ENCODE data around the gene ZNF235. TPM values are rescaled to one million over a fixed set of nuclear protein-coding genes. Genes with fewer than 3 reads are reported as not detected.

The ZNF235 gene
- total RNA-seq, 1 experiment from 2014 or later, result 1.0 TPM

- Histone ChIP-seq H3K36me3 (ENCODE audit: low read depth, low read length) (no peaks in the 10 kb centered on the region), H2AFZ (ENCODE audit: low read length) (0 out of 2 replicates have a peak overlapping the region, but pooled peaks have one; percentile 95), H3K4me2 (ENCODE audit: low read length) (peak overlapping the region; percentile 85), H3K4me1 (ENCODE audit: insufficient read depth, low read length) (peaks cover 12% of the 10 kb centered on the region; the same call in 1 of the 2 replicates), H3K27me3 (ENCODE audit: low read length) (no peaks in the 10 kb centered on the region), H3K4me3 (ENCODE audit: low read length) (no peak overlapping the region), H3K79me2 (ENCODE audit: low read length) (no peaks in the 10 kb centered on the region), H3K9ac (ENCODE audit: low read length) (no peak overlapping the region), H3K9me2 (replicated peaks; ENCODE audit: low read length) (no peaks in the 10 kb centered on the region), H3K27ac (ENCODE audit: low read length) (no peak overlapping the region), H4K20me1 (ENCODE audit: low read length) (no peaks in the 10 kb centered on the region), H3K9me3 (ENCODE audit: low read length) (no peaks in the 10 kb centered on the region), H3F3A (ENCODE audit: low read length, unreplicated experiment) (no peaks in the 10 kb centered on the region)
- TF ChIP-seq EZH2phosphoT487 (IDR thresholded peaks at IDR 0.05; ENCODE audit: borderline replicate concordance, low read length), result no peak
- no peak for TF ChIP-seq CTCF (conservative IDR thresholded peaks at IDR 0.05; ENCODE audit: low read depth, low read length)
- TF ChIP-seq EZH2 (IDR thresholded peaks at IDR 0.05; ENCODE audit: low read length, unreplicated experiment), result no peak
- intact Hi-C loops (cut with micrococcal nuclease), result loop anchor here (2.0 kb wide), 1 partner anchor 46 kb away; the partner anchor contains the start of gene ZNF235
- POLR2A ChIA-PET (ENCODE audit: unreplicated experiment), result interaction anchor here (0.7 kb wide), 1 partner anchor 29 kb away, joined by 3 read pairs; no protein-coding TSS in a partner anchor
- ATAC-seq, result no peak
- BruUV-seq (replicated peaks), result no TSS peak
- CTCF ChIA-PET, result no interaction called here
- peak; percentile 4 for DNase-seq
Observed at GRCh38 chr19:44258835-44259413, 45.9 kb downstream of the ZNF235 start.

DNA sequence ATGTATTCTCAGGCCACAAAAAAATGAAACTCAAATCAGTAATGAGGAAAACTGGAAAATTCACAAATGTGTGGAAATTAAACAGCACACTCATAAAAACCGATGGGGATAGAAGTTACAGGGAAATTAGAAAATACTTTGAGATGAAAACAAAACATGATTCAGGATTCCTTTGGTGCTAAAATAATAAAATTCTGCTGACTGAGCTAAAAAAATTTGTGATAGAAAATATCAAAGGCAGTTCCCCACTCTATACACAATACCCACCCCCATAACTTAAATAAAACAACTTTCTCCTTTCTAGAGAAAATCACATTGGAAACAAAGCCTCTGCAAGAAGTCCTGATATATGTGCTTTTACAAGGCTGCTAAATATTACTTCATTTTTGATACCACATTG, 46.7 kb downstream of the ZNF235 start:
- Histone ChIP-seq H3K27ac (ENCODE audit: low read length) (no peak overlapping the region), H3K9me2 (replicated peaks; ENCODE audit: low read length) (no peaks in the 10 kb centered on the region), H3F3A (ENCODE audit: low read length, unreplicated experiment) (no peaks in the 10 kb centered on the region), H3K79me2 (ENCODE audit: low read length) (no peaks in the 10 kb centered on the region), H3K36me3 (ENCODE audit: low read depth, low read length) (no peaks in the 10 kb centered on the region), H3K4me2 (ENCODE audit: low read length) (no peak overlapping the region), H3K9me3 (ENCODE audit: low read length) (no peaks in the 10 kb centered on the region), H3K4me1 (ENCODE audit: insufficient read depth, low read length) (peaks cover 12% of the 10 kb centered on the region; the same call in 1 of the 2 replicates), H2AFZ (ENCODE audit: low read length) (no peak overlapping the region), H3K27me3 (ENCODE audit: low read length) (no peaks in the 10 kb centered on the region), H4K20me1 (ENCODE audit: low read length) (no peaks in the 10 kb centered on the region), H3K9ac (ENCODE audit: low read length) (no peak overlapping the region), H3K4me3 (ENCODE audit: low read length) (no peak overlapping the region)
- DNase-seq (no peak), ATAC-seq (no peak)
- POLR2A ChIA-PET (ENCODE audit: unreplicated experiment), result interaction anchor here (0.7 kb wide), 1 partner anchor 30 kb away, joined by 3 read pairs; no protein-coding TSS in a partner anchor
- TF ChIP-seq EZH2 (IDR thresholded peaks at IDR 0.05; ENCODE audit: low read length, unreplicated experiment) (no peak), CTCF (conservative IDR thresholded peaks at IDR 0.05; ENCODE audit: low read depth, low read length) (no peak), EZH2phosphoT487 (IDR thresholded peaks at IDR 0.05; ENCODE audit: borderline replicate concordance, low read length) (no peak)
- intact Hi-C loops (cut with micrococcal nuclease), result loop anchor here (2.0 kb wide), 1 partner anchor 47 kb away; the partner anchor contains the start of gene ZNF235
- CTCF ChIA-PET, result no interaction called here
- BruUV-seq (replicated peaks), result no TSS peak

- ChIA-PET CTCF (no interaction called here), POLR2A (ENCODE audit: unreplicated experiment) (no interaction called here)
- H3K27ac ChIP-seq (ENCODE audit: low read length), result no peak overlapping the region
- no peak overlapping the region for H3K4me3 ChIP-seq (ENCODE audit: low read length)
- no peaks in the 10 kb centered on the region for H3K27me3 ChIP-seq (ENCODE audit: low read length)
- no peak overlapping the region for H3K4me2 ChIP-seq (ENCODE audit: low read length)
- no peaks in the 10 kb centered on the region for H3K36me3 ChIP-seq (ENCODE audit: low read depth, low read length)
- no peaks in the 10 kb centered on the region for H3K9me3 ChIP-seq (ENCODE audit: low read length)
- no peak overlapping the region for H3K9ac ChIP-seq (ENCODE audit: low read length)
- H4K20me1 ChIP-seq (ENCODE audit: low read length), result no peaks in the 10 kb centered on the region
- no peak for TF ChIP-seq CTCF (conservative IDR thresholded peaks at IDR 0.05; ENCODE audit: low read depth, low read length)
- TF ChIP-seq EZH2 (IDR thresholded peaks at IDR 0.05; ENCODE audit: low read length, unreplicated experiment), result no peak
- no peak for TF ChIP-seq EZH2phosphoT487 (IDR thresholded peaks at IDR 0.05; ENCODE audit: borderline replicate concordance, low read length)
- no peak for ATAC-seq
- peaks cover 12% of the 10 kb centered on the region; the same call in 1 of the 2 replicates for H3K4me1 ChIP-seq (ENCODE audit: insufficient read depth, low read length)
- no TSS peak for BruUV-seq (replicated peaks)
- no peak for DNase-seq
- no peak overlapping the region for H2AFZ ChIP-seq (ENCODE audit: low read length)
- intact Hi-C loops (cut with micrococcal nuclease), result no loop called here
- H3K9me2 ChIP-seq (replicated peaks; ENCODE audit: low read length), result no peaks in the 10 kb centered on the region
- H3F3A ChIP-seq (ENCODE audit: low read length, unreplicated experiment), result no peaks in the 10 kb centered on the region
- no peaks in the 10 kb centered on the region for H3K79me2 ChIP-seq (ENCODE audit: low read length)
Observed at GRCh38 chr19:44255705-44256411, 49.0 kb downstream of the ZNF235 start.
